K562 (cell line): Measurements from ENCODE around the gene SYCP3.

ENCODE experiments used
- HDAC2 ChIP-seq: fragments of 450-650 bp; IDR thresholded peaks from 2 replicates; pipeline ENCODE4 v1.6.1; 2016; ENCODE audit warnings: mild to moderate bottlenecking
- MXD1 ChIP-seq: fragments of 250-450 bp; sonication (Bioruptor Pico); IDR thresholded peaks from 2 replicates; pipeline ENCODE4 v1.8.0; 2021; ENCODE audit warnings: borderline replicate concordance, mild to moderate bottlenecking, moderate library complexity; ENCODE audit not compliant: poor library complexity, severe bottlenecking
- RAD21 ChIP-seq, 2 experiments: fragments of 250-450 bp in 1 of 2; fragments of 450-650 bp in 1 of 2; sonication (Bioruptor Pico) in 1 of 2; formaldehyde crosslinking in 1 of 2; IDR thresholded peaks in 1 of 2; conservative IDR thresholded peaks in 1 of 2; 2 replicates each; pipeline versions ENCODE4 v1.4.0 to v1.8.0; 2020 to 2022; ENCODE audit warnings: mild to moderate bottlenecking in 2 of 2, moderate library complexity in 1 of 2
- SREBF2 ChIP-seq: sonication (generic); formaldehyde crosslinking; IDR thresholded peaks from 2 replicates; pipeline ENCODE4 v1.4.0; 2020; ENCODE audit warnings: mild to moderate bottlenecking, missing genetic modification reagents
- TOE1 ChIP-seq, 2 experiments: fragments of 450-650 bp in 1 of 2; sonication (generic) in 1 of 2; formaldehyde crosslinking in 1 of 2; IDR thresholded peaks; 2 replicates each; pipeline versions ENCODE4 v1.7.1 to v1.8.0; 2016 to 2022; ENCODE audit warnings: borderline replicate concordance in 2 of 2, mild to moderate bottlenecking in 2 of 2, antibody characterized with exemption in 1 of 2, inconsistent platforms in 1 of 2, low read depth in 1 of 2, missing genetic modification reagents in 1 of 2, moderate library complexity in 1 of 2
- ZEB2 ChIP-seq: fragments of 450-650 bp; IDR thresholded peaks from 2 replicates; pipeline ENCODE4 v1.6.1; 2016
- TF ChIP-seq, protein P1 (sequence below): fragments of 250-450 bp; sonication (Bioruptor Pico); IDR thresholded peaks from 2 replicates; pipeline ENCODE4 v1.5.0; 2020; ENCODE audit warnings: mild to moderate bottlenecking
- TF ChIP-seq, protein P2 (sequence below), 3 experiments: IDR thresholded peaks in 2 of 3; conservative IDR thresholded peaks in 1 of 3; 2 replicates each; pipeline ENCODE4 v1.5.1; 2011 to 2012; ENCODE audit warnings: low read length in 3 of 3, mild to moderate bottlenecking in 3 of 3, control low read depth in 2 of 3, improper control_type of control experiment in 1 of 3, inconsistent platforms in 1 of 3, low read depth in 1 of 3, mixed read lengths in 1 of 3, moderate library complexity in 1 of 3; ENCODE audit not compliant: insufficient read depth in 2 of 3
- TF ChIP-seq, protein P3 (sequence below): fragments of 450-650 bp; formaldehyde crosslinking; IDR thresholded peaks from 2 replicates; pipeline ENCODE4 v1.4.0; 2022; ENCODE audit warnings: missing genetic modification characterization
- TF ChIP-seq, protein P4 (sequence below): sonication (generic); formaldehyde crosslinking; IDR thresholded peaks from 2 replicates; pipeline ENCODE4 v1.9.0; 2022; ENCODE audit warnings: mild to moderate bottlenecking, missing genetic modification reagents

DNA sequence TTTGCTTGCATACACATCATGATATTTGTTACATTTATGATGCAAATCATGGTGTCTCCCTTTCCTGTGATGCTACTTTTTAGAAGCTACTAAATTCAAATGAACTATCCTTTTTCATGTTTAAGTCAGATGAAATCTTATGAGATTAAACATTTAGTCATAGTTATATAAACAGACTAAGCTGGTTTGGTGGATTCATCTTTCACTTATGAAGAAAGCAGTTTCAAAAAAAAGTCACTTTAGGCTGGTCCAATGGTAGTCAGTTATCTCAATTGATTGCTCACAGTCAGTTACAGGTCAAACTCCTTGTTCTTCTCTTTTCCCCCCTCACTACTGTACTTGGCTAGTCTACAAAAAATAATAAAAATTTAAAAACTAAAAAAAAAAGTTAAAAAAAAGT lies 19.7 kb downstream of the SYCP3 start:
- no peak for TF ChIP-seq TOE1 (IDR thresholded peaks at IDR 0.05; ENCODE audit: borderline replicate concordance)
- no peak for TF ChIP-seq TOE1 (CRISPR knock-in tag; IDR thresholded peaks at IDR 0.05; ENCODE audit: borderline replicate concordance, low read depth)
- TF ChIP-seq MXD1 (CRISPR knock-in tag) = no peak
- TF ChIP-seq, protein P1, sequence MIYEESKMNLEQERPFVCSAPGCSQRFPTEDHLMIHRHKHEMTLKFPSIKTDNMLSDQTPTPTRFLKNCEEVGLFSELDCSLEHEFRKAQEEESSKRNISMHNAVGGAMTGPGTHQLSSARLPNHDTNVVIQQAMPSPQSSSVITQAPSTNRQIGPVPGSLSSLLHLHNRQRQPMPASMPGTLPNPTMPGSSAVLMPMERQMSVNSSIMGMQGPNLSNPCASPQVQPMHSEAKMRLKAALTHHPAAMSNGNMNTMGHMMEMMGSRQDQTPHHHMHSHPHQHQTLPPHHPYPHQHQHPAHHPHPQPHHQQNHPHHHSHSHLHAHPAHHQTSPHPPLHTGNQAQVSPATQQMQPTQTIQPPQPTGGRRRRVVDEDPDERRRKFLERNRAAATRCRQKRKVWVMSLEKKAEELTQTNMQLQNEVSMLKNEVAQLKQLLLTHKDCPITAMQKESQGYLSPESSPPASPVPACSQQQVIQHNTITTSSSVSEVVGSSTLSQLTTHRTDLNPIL (CRISPR knock-in tag) = no peak
- TF ChIP-seq SREBF2 (CRISPR knock-in tag) = no peak
- TF ChIP-seq, protein P2, sequence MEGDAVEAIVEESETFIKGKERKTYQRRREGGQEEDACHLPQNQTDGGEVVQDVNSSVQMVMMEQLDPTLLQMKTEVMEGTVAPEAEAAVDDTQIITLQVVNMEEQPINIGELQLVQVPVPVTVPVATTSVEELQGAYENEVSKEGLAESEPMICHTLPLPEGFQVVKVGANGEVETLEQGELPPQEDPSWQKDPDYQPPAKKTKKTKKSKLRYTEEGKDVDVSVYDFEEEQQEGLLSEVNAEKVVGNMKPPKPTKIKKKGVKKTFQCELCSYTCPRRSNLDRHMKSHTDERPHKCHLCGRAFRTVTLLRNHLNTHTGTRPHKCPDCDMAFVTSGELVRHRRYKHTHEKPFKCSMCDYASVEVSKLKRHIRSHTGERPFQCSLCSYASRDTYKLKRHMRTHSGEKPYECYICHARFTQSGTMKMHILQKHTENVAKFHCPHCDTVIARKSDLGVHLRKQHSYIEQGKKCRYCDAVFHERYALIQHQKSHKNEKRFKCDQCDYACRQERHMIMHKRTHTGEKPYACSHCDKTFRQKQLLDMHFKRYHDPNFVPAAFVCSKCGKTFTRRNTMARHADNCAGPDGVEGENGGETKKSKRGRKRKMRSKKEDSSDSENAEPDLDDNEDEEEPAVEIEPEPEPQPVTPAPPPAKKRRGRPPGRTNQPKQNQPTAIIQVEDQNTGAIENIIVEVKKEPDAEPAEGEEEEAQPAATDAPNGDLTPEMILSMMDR (IDR thresholded peaks at IDR 0.05 in 2 of 3, conservative IDR thresholded peaks at IDR 0.05 in 1 of 3; ENCODE audit: insufficient read depth in 2 of 3, low read depth in 1 of 3, low read length in 3 of 3) = no peak
- TF ChIP-seq RAD21 (CRISPR knock-in tag; conservative IDR thresholded peaks at IDR 0.05 in 1 of 2, IDR thresholded peaks at IDR 0.05 in 1 of 2) = no peak
- TF ChIP-seq HDAC2 = no peak
- TF ChIP-seq, protein P3, sequence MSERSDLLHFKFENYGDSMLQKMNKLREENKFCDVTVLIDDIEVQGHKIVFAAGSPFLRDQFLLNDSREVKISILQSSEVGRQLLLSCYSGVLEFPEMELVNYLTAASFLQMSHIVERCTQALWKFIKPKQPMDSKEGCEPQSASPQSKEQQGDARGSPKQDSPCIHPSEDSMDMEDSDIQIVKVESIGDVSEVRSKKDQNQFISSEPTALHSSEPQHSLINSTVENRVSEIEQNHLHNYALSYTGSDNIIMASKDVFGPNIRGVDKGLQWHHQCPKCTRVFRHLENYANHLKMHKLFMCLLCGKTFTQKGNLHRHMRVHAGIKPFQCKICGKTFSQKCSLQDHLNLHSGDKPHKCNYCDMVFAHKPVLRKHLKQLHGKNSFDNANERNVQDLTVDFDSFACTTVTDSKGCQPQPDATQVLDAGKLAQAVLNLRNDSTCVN (CRISPR knock-in tag) = no peak
- TF ChIP-seq ZEB2 = no peak
- TF ChIP-seq, protein P4, sequence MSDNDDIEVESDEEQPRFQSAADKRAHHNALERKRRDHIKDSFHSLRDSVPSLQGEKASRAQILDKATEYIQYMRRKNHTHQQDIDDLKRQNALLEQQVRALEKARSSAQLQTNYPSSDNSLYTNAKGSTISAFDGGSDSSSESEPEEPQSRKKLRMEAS (CRISPR knock-in tag) = no peak
